OCI-M1 (cell line): Measurements from ENCODE around the gene SLC11A1.

Source experiments
- DNase-seq: peaks from one replicate; lab custom pipeline; 2025; lab: John Stamatoyannopoulos, UW

Gene SLC11A1, protein sequence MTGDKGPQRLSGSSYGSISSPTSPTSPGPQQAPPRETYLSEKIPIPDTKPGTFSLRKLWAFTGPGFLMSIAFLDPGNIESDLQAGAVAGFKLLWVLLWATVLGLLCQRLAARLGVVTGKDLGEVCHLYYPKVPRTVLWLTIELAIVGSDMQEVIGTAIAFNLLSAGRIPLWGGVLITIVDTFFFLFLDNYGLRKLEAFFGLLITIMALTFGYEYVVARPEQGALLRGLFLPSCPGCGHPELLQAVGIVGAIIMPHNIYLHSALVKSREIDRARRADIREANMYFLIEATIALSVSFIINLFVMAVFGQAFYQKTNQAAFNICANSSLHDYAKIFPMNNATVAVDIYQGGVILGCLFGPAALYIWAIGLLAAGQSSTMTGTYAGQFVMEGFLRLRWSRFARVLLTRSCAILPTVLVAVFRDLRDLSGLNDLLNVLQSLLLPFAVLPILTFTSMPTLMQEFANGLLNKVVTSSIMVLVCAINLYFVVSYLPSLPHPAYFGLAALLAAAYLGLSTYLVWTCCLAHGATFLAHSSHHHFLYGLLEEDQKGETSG

DNA sequence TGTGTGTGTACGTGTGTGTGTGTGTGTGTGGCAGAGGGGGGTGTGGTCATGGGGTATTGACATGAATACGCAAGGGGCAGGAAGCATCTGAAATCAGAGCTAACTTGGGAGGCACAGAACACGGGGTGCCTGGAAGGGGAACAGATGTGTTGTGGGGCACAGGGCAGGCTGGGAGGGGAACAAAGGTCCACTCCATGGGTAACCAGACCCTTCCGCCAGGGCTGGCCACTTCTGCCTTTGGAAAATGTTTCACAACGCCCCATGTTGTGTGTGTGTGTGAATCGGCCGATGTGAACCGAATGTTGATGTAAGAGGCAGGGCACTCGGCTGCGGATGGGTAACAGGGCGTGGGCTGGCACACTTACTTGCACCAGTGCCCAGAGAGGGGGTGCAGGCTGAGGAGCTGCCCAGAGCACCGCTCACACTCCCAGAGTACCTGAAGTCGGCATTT lies at the start of gene SLC11A1:
TSS of gene SLC11A1 (plus strand) at position 358 of the 451 bp plus-strand sequence. CDS start 96 bp downstream, outside the sequence.
- DNase-seq: no peak

DNA sequence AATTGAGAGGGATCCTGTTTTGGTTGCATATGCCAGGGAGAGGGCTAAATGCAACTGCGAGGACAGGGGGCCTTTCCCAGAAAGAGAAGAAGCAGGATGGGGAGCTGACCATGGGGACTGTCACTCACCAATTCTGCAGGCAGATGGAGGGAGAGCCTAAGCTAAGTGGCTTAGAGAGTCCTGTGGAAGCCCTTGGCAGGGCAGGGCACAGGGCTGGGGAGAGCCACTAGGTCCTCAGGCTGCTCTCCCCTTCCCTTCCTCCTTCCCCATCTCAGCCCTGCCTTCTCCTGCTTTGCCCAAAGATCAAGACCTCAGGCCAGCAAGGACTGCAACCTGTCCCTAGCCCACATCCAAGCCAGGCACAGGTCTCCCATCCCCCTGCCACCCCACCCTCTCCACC lies 49.8 kb upstream of the SLC11A1 start:
- peak; percentile 37 for DNase-seq

DNA sequence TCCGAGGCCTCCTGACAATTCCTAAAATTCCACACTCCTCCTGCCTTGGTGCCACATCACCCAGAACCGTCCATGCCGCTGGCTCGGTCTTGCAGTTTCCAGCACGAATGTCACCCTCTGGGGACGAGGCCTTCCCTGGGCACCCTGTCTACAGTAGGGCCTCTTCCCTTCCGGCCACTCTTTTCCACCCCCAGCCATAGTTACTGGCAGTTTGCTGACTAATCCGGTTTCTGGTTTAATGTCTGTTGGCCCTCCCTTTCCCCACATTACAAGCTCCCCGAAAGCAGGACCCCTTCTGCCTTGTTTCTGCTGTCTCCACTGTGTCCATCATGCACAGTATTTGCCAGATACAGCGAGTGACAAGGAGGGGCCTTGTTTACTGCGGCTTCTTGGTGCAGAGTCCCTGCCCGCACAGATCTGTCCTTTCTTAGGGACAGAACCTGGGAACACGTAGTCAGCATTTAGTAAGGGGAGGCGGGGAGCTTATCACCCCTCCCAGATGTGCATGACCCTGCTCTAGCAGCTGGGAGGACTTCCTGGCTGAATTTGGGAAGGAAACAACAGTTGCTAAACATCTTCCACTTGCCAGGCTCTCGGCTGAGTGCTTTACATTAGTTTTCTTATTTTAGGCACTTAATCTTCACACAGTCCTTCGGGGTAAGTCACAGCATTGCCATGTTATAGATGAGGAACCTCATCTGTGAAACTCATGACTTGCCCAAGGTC lies 49.0 kb upstream of the SLC11A1 start:
- DNase-seq: peak; percentile 87

DNA sequence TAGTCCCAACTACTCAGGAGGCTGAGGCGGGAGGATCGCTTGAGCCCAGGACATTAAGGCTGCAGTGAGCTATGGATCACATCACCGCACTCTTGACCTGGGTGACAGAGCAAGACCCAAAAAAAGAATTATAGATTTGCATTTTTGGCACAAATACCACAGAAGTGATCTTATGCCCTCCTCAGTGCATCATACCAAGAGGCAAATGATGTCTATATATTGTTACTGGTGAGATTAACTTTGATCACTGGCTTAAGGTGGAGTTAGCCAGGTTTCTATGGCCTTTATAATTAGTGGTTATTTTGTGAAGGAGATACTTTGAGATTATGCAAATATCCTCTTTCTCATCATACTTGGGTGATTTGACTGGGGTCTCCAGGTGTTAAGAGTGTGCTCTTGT lies 47.5 kb upstream of the SLC11A1 start:
- DNase-seq: no peak

DNA sequence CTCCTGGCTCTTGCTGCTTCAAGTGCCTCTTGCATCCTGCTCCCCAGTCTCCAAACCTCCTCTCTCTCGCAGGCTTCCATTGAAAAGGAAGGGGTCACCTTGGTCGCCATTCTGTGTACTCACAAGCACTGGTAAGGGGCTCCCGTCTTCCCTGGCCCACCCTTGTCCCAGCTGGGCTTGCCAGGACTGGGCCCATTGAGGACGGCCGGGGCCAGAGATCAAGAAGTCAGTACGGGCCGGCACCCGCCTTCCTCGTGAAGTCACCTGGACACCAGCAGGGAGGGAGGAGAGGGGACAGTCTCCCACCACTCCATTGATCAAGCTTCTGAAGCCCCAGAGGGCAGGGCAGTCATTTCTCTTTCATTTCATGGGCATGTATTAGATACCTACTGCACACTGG lies 41.4 kb upstream of the SLC11A1 start:
- DNase-seq: no peak

DNA sequence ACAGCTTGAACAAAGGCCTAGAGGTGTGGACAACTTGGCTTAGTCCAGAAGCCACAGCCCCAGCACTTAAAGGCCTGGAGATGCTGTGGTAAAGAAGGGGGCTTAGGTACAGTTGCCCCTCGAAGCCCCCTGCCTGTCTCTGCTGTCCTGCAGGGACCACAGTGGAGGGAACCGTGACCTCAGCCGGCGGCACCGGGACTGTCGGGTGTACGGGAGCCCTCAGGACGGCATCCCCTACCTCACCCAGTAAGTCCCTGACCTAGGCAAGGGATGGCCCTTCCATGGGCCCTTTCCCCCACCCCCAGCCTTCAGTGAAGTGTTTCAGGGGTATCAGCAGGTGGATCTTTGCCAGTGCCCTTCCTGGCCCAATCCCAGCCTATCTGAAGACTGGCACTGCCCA lies 40.7 kb upstream of the SLC11A1 start:
- DNase-seq: no peak

DNA sequence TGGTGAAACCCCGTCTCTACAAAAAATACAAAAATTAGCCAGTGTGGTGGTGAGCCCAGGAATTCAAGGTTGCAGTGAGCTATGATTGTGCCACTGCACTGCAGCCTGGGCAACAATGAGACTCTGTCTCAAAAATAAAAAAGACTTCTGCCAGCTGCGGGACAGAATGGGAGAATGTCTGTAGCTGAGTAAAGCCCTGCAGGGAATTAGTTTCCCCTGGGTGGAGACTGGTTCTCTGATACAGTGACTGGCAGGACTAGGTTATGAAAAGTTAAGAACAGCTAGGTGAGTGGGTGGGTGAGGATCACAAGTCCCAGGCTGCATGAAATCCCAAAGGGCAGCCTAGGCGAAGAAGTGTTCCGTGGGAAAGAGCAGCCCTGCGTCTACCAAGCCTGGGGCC lies 39.2 kb upstream of the SLC11A1 start:
- DNase-seq: no peak

DNA sequence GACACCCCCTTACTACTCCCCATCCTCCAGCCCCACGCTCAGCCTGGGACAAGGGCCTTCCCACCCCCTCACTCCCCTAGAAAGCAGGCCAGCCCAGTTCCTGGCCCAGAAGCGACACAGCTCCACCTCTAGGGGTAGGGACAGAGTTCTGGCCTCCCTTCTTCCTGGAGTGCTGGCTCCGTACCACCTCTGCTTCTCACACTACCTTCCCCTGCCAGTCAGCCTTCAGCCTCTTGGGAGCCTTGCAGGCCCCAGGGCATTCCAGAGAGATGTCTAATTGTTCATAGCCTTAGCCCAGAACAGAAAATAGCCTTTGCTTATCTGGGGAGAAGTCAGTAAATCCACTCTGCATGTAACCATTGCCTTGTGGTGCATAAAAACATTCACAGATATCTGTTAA lies 38.5 kb upstream of the SLC11A1 start:
- DNase-seq: no peak

DNA sequence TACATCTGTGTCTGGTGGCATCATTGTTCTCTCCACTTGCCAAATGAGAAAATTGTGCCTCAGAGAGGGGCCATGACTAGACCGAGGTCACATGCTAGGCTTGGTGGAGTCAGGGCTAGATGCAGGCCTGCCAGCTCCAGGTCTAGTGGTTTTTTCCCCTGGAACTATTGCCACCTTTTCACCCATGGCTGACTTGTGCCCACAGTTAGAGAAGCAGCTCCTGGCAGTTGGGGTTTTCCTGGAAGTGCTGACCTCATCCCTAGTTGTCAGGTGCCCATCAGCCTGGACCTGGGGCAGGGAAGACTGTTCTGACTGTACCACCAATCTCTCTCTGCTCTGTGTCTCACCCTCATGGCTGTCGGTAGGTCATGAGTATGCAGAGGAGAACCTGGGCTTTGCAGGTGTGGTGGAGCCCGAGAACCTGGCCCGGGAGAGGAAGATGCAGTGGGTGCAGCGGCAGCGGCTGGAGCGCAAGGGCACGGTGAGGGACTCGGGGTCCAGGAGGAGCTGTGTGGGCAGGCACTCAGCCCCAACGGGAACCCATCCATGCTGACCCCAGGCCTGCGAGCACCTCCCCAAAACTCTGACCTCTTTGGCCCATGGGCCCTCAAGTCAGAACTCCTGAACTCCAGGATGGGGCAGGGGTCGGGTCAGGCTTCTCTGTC lies 37.9 kb upstream of the SLC11A1 start:
- DNase-seq: no peak

DNA sequence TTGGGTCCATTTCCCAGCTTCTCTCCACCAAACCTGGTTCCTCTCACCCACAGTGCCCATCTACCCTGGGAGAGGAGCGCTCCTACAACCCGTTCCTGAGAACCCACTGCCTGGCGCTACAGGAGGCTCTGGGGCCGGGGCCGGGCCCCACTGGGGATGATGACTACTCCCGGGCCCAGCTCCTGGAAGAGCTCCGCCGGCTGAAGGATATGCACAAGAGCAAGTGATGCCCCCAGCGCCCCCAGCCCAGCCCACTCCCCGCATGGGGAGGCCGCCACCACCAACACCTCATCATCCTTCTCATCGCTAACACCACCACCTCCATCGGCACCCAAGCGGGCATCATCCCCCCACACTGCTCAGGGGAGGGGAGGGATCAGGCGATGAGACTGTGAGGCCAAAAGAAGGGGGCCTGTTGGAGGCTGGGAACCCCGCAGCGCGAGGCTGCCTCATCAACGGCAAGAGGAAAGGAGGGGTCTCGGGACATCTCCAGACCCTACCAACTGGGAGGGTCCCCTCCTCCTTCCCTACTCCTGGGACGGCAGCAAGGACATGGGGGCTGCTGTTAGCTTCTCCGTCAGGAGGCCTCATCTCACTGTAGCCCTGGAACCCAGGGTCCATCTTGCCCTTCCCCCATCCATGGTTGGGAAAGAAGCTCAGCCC lies 37.2 kb upstream of the SLC11A1 start:
- DNase-seq: no peak

DNA sequence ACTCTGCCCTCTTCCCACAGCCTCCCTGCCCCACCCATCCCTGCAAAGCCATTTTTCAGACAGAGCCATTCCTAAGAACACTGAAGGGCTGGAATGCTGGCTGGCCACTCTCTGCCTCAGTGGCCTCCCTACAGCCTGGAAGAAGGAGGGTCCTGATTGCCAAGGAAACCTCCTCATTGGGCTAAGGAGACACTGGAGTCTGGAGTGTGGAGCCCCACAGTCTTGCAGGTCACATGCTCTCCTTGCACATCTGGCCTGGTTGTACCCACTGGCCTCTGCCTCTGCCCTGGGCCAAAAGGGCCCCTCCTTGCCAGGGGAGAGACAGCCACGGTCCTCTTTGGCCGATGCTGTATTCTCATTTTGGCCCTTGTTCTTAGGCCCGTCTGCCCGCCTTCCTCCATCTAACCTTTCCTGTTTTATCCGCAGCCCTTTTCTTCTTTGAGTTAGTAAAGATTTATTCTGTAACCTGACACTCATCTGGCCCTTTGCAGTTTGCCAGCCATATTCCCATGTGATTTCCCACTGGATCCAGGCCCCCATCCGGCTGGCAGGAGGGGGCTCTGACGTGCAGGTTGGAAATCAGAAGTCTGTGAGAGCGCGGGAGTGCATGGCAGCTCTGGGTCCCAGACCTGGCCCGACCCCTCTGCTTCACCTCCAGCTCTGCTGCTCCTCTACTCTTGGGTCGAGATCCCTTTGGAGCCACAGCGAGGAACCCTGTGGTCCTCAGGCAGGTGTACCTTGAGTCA lies 36.4 kb upstream of the SLC11A1 start:
- DNase-seq: no peak

DNA sequence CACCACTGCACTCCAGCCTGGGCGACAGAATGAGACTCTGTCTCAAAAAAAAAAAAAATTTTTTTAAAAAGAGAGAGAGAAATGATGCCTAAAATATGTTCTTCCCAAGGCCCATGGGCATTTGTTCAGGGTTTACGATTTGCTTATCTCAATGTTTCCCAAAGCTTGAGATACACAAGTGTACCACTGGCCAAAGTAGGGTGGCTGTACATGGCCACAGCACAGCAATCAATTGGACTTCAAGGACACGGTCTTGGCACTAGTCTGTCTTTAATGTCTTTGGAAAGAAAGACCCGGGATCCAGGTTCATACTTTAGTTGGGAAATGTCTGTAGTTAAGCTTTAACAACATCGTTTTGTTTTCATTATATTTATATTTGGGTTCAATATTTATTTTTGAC lies 34.9 kb upstream of the SLC11A1 start:
- no peak for DNase-seq

DNA sequence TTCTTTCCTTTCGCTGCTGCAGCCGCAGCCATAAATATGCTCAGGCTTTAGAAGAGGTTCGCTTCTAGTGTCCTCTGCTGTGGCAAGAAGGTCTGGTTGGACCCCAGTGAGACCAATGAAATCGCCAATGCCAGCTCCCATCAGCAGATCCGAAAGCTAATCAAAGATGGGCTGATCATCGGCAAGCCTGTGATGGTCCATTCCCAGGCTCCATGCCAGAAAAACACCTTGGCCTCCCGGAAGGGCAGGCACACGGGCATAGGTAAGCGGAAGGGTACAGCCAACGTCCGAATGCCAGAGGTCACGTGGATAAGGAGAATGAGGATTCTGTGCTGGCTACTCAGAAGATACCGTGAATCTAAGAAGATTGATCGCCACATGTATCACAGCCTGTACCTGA lies 28.0 kb upstream of the SLC11A1 start:
- DNase-seq: no peak

DNA sequence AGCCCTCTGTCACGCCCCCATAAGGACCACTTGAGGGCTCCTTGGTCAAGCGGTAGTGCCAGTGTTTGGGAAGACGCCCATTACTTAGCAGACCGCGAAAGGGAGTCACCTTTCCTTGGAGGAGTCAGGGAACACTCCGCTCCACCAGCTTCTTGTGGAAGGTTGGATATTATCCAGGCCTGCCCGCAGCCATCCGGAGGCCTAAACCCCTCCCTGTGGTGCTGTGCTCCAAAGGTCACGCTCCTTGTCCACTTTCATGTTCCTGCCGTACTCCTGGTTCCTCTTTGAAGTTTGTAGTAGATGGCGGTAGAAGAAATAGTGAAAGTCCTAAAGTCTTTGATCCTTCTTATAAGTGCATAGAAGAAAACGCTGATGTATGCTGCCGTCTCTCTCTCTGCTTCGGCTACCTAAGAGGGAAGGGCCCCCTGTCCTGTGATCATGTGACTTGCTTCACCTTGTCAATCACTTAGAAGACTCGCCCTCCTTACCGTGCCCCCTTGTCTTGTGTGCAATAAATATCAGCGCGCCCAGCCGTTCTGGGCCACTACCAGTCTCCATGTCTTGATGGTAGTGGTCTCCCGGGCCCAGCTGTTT lies 27.1 kb upstream of the SLC11A1 start:
- no peak for DNase-seq

DNA sequence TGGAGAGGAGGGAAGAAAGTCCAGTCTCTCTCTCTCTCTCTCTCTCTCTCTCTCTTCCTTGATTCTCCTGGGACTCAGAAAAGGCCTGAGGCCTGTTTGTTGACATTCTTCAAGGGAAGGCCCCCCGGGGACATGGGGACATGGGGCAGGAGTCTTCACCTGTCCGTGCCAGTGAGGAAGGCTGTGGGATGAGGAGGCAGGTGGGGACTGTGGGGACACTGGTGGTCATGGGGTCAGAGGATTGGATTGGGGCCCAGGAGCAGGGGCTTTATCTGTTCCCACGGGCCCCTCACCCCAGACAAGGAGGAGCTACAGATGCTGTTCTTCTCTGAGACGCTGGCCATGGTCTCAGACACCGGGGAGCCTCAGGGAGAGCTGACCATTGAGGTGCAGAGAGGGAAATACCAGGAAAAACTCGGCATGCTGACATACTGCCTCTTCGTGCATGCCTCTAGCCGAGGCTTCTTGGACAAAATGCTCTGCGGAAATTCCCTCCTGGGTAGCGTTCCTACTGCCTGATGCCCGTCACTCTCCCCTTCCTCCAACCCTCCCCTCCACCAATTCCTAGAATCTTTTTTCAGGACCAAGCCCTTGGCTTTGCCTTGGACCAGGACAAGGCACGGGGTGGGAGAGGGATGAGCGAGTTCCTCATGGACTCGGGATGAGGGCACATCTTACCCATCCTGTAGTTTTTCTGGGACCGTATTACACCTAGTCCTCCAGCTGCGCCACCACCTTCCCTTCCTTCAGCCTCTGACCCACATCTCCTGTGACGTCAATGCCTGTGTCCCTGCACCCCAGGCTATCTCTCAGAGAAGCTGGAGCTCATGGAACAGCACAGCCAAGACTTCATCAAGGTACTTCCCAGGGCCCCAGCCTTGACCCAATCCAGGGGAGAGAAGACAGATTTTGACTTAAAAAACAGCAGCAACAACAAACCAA lies 24.6 kb upstream of the SLC11A1 start:
- no peak for DNase-seq

DNA sequence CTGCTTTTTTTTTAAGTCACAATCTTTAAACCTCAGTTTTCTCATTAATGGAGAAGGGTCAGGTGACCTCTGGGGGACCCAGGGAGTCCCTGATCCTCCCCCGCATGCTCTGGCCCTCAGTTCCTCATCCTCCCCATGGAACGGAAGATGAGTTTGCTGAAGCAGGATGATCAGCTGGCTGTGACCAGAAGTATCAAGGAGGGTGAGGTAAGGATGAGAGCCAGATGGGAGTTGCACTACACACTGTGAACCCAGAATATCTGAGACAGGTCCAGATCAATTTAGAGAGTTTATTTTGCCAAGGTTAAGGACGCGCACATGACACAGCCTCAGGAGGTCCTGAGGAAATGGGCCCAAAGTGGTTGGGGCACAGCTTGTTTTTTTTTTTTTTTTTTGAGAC lies 21.6 kb upstream of the SLC11A1 start:
- peak; percentile 50 for DNase-seq

DNA sequence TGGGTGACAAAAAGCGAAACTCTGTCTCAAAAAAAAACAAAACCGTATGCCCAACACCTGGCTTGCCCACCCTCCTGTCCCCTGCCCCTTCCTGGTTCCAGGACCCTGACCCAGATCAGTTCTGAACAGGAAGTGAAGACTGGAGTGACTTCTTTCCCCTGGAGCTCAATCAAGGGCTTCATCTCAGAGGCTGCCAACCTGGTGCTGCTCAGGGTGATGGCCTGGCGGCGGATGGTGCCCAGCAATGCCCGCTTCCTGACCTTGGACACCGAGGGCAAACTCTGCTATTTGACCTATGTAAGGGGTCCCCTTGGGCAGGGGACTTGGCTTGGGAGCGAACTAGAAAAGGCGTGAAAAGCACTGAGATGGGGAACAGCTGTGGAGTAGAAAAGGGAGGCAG lies 19.5 kb upstream of the SLC11A1 start:
- no peak for DNase-seq

DNA sequence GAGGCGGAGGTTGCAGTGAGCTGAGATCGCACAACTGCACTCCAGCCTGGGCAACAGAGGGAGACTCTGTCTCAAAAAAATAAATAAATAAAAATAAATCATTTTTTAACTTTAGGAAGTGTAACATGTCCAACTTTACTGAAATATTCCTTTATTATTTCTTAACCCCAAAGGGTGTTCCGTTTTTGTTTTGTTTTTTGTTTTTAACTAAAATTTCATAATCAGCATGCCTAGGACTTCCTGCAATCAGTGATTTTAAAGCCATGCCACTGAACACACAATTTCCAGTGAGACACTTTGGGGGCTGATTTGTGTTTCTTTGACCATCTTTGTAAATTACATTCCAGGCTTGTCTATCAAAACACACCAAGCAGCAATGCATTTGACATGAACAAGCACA lies 18.3 kb upstream of the SLC11A1 start:
- no peak for DNase-seq

DNA sequence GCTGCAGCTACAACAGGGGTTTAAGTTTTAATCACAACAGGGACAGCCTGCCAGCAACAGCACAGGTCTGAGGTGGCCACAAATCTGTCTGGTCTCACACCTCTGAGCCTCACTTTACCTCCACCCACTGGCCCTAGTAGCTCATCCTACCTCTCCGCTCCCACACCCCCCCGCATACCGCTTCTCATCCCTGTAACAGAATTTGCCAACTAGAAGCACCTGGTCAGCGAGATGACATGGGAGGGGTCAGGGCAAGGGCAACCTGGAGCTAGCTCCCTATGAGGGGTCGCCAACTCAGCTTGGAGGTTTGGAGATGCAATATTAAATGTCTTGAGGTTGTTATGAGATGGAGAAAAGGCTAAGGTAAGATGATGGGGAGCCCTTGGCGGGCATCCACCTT lies 17.9 kb upstream of the SLC11A1 start:
- DNase-seq: no peak
